GM10266 (cell line): ENCODE measurements around the gene COL27A1.

Source experiments
- DNase-seq: peaks from one replicate; pipeline ENCODE4 v3.0.0; 2012; ENCODE audit errors: extremely low spot score
- CTCF ChIP-seq: IDR thresholded peaks from 2 replicates; pipeline ENCODE4 v1.5.1; 2012; ENCODE audit warnings: mild to moderate bottlenecking, low read depth; ENCODE audit not compliant: control insufficient read depth, insufficient read depth; ENCODE audit errors: missing control alignments

The COL27A1 gene

GRCh38 chr9:114207034-114207810 lies 51.9 kb downstream of the COL27A1 start:
- no peak for TF ChIP-seq CTCF
- DNase-seq, result no peak

GRCh38 chr9:114207845-114208244 lies 52.5 kb downstream of the COL27A1 start:
- no peak for TF ChIP-seq CTCF
- DNase-seq, result no peak

GRCh38 chr9:114209151-114209550 lies 53.8 kb downstream of the COL27A1 start:
- DNase-seq, result no peak
- no peak for TF ChIP-seq CTCF

- no peak for TF ChIP-seq CTCF
- no peak for DNase-seq
Measured at GRCh38 chr9:114210136-114210535, 54.8 kb downstream of the COL27A1 start.

GRCh38 chr9:114210691-114211276 lies 55.4 kb downstream of the COL27A1 start:
- no peak for TF ChIP-seq CTCF
- DNase-seq, result no peak

GRCh38 chr9:114212826-114213225 lies 57.5 kb downstream of the COL27A1 start:
- no peak for TF ChIP-seq CTCF
- no peak for DNase-seq

- TF ChIP-seq CTCF, result no peak
- DNase-seq, result no peak
Measured at GRCh38 chr9:114213566-114213965, 58.2 kb downstream of the COL27A1 start.
